ENCODE measurements around the gene TAF6. TPM values are rescaled to one million over a fixed set of nuclear protein-coding genes. Genes with fewer than 3 reads are reported as not detected.
"Not testable (repeated sequence)": the region's sequence is repeated elsewhere in the genome, so short reads cannot be mapped to it uniquely, and the experiment has no call there.

TAF6 gene
- total and polyA plus RNA-seq, 9 of the 15 experiments (the other 6 are each of a cell fraction or from before 2014, with no cell fraction given) = 0.78 to 78.7 (median 21.3) TPM

GRCh38 chr7:100146350-100146749 is 27.2 kb upstream of the TAF6 start:
- H3K27me3 ChIP-seq (ENCODE audit: control insufficient read depth in 2 of 2, insufficient read depth in 2 of 2, low read length in 2 of 2); H2AFZ ChIP-seq (ENCODE audit: low read depth, low read length); intact Hi-C loops (cut with micrococcal nuclease); H3K27ac ChIP-seq (ENCODE audit: extremely low read depth, low read depth, low read length); BruUV-seq (replicated peaks); H3K9me3 ChIP-seq (replicated peaks; ENCODE audit: control insufficient read depth, insufficient read depth, low read depth, low read length); H3K4me3 ChIP-seq; H3K4me2 ChIP-seq (ENCODE audit: insufficient read depth, low read length); DNase-seq (ENCODE audit: extremely low read depth in 1 of 4, low spot score in 3 of 4); ATAC-seq; FAIRE-seq; H3K9ac ChIP-seq (ENCODE audit: insufficient read depth in 1 of 2, low read depth in 2 of 2, low read length in 2 of 2); in situ Hi-C loops (cut with MboI); H4K20me1 ChIP-seq (replicated peaks; ENCODE audit: control insufficient read depth, insufficient read depth, low read length); H3K36me3 ChIP-seq (ENCODE audit: control insufficient read depth, insufficient read depth, low read length); H3K9me1 ChIP-seq (ENCODE audit: control insufficient read depth, insufficient read depth, low read length); TF ChIP-seq TEAD4 (CRISPR knock-in tag; IDR thresholded peaks at IDR 0.05; ENCODE audit: borderline replicate concordance): not testable (repeated sequence)
- H3K4me1 ChIP-seq (replicated peaks in 1 of 2; ENCODE audit: control insufficient read depth in 2 of 2, insufficient read depth in 2 of 2, low read length in 2 of 2) = peaks cover 5 to 22% of the 10 kb centered on the region in 2 experiments; a peak in 4 of 5 replicates
- peaks cover 18% of the 10 kb centered on the region for H3K79me2 ChIP-seq (ENCODE audit: control insufficient read depth, insufficient read depth, low read length)
- TF ChIP-seq FOSL1 (tag; conservative IDR thresholded peaks at IDR 0.05) = peak; percentile 73
- 0 out of 2 replicates have a peak, but pooled peaks have one; percentile 23 for TF ChIP-seq TEAD4 (IDR thresholded peaks at IDR 0.05; ENCODE audit: low read length)
- TF ChIP-seq TRIM24 (IDR thresholded peaks at IDR 0.05) = peak; percentile 24 to 39; a peak in 1 of 4 replicates
- peak in 1 of 2 experiments; percentile 34; a peak in 1 of 4 replicates for TF ChIP-seq RCOR1 (IDR thresholded peaks at IDR 0.05; ENCODE audit: borderline replicate concordance in 1 of 2, low read depth in 2 of 2, low read length in 2 of 2)
- peak in 1 of 2 experiments; percentile 44; a peak in 1 of 4 replicates for TF ChIP-seq KDM1A (IDR thresholded peaks at IDR 0.05)
- peak; percentile 36; the same call in 1 of the 2 replicates for TF ChIP-seq CEBPG (CRISPR knock-in tag; IDR thresholded peaks at IDR 0.05)
- TF ChIP-seq CEBPG (tag; conservative IDR thresholded peaks at IDR 0.05 in 1 of 2, IDR thresholded peaks at IDR 0.05 in 1 of 2) = peak; percentile 34 to 84; a peak in 3 of 4 replicates
- peak; percentile 6; the same call in 1 of the 2 replicates for TF ChIP-seq TAL1 (IDR thresholded peaks at IDR 0.05)
- TF ChIP-seq CBFA2T3 (IDR thresholded peaks at IDR 0.05) = peak; percentile 67
- TF ChIP-seq CEBPB (tag; IDR thresholded peaks at IDR 0.05) = peak; percentile 85
- TF ChIP-seq ARID1B (IDR thresholded peaks at IDR 0.05) = peak; percentile 36
- peak; percentile 40; the same call in 1 of the 2 replicates for TF ChIP-seq CBFA2T2 (conservative IDR thresholded peaks at IDR 0.05)
- TF ChIP-seq DPF2 (IDR thresholded peaks at IDR 0.05) = peak; percentile 36; the same call in 1 of the 2 replicates
- 66% methylated on average over 4 of the region's 4 CpGs for WGBS (ENCODE audit: insufficient coverage, low coverage, missing lambda C conversion rate)
- ChIA-PET CTCF (ENCODE audit: low intra/inter-chr PET ratio) (interaction anchor here (0.6 kb wide), 1 partner anchor 232 kb away, joined by 4 read pairs; no protein-coding TSS in a partner anchor), POLR2A (interaction anchor here (0.7 to 1.8 kb wide), 2 partner anchors 13 to 189 kb away, joined by 3 read pairs; no protein-coding TSS in a partner anchor)

All from K562 (cell line).